Osteocyte (in vitro differentiated cells): Measurements from ENCODE around the gene CCDC187. TPM values are rescaled to one million over a fixed set of nuclear protein-coding genes. Genes with fewer than 3 reads are reported as not detected.

Source experiments
- DNase-seq: peaks from one replicate; pipeline ENCODE4 v3.0.0; 2021; ENCODE audit warnings: mixed read lengths; ENCODE audit not compliant: unreplicated experiment; ENCODE audit errors: extremely low spot score
- H3K27ac Mint-ChIP-seq: one replicate; pipeline ENCODE4 v1.8.0; 2021; ENCODE audit warnings: mild to moderate bottlenecking, mixed read lengths; ENCODE audit not compliant: unreplicated experiment
- H3K27me3 Mint-ChIP-seq: one replicate; pipeline ENCODE4 v1.8.0; 2021; ENCODE audit warnings: mixed read lengths; ENCODE audit not compliant: unreplicated experiment
- H3K36me3 Mint-ChIP-seq: one replicate; pipeline ENCODE4 v1.8.0; 2021; ENCODE audit warnings: mixed read lengths; ENCODE audit not compliant: unreplicated experiment
- H3K4me1 Mint-ChIP-seq: one replicate; pipeline ENCODE4 v1.8.0; 2021; ENCODE audit warnings: mixed read lengths; ENCODE audit not compliant: unreplicated experiment
- H3K4me3 Mint-ChIP-seq: one replicate; pipeline ENCODE4 v1.8.0; 2021; ENCODE audit warnings: mild to moderate bottlenecking, moderate library complexity, mixed read lengths; ENCODE audit not compliant: unreplicated experiment
- H3K9me3 Mint-ChIP-seq: one replicate; pipeline ENCODE4 v1.8.0; 2021; ENCODE audit warnings: mixed read lengths; ENCODE audit not compliant: unreplicated experiment
- CTCF ChIP-seq: fragments of 200-600 bp; sonication (generic); IDR thresholded peaks from 2 replicates; pipeline ENCODE4 v1.5.0; 2021; ENCODE audit warnings: antibody characterized with exemption, mild to moderate bottlenecking, moderate library complexity
- total RNA-seq: library from RNA; stranded (reverse); gene quantifications from 2 replicates; pipeline ENCODE4 v1.2.1, GENCODE V29; 2021

CCDC187 gene
- total RNA-seq, 1 donor from 2014 or later = not detected

- H3K27me3 Mint-ChIP-seq = peaks cover 14% of the 10 kb centered on the region
These were observed 14.3 kb upstream of the CCDC187 start for GRCh38 chr9:136318111-136318775.

GRCh38 chr9:136317695-136318094 lies 13.8 kb upstream of the CCDC187 start:
- H3K27ac Mint-ChIP-seq = no peak overlapping the region
- no peak overlapping the region for H3K4me3 Mint-ChIP-seq
- H3K4me1 Mint-ChIP-seq = no peaks in the 10 kb centered on the region

More at GRCh38 chr9:136318111-136318775, 14.3 kb upstream of the CCDC187 start:
- no peak for DNase-seq
- peaks cover 2% of the 10 kb centered on the region for H3K36me3 Mint-ChIP-seq
- TF ChIP-seq CTCF = no peak
- no peak overlapping the region for H3K27ac Mint-ChIP-seq
- H3K9me3 Mint-ChIP-seq = peaks cover 11% of the 10 kb centered on the region
- no peaks in the 10 kb centered on the region for H3K4me1 Mint-ChIP-seq
- no peak overlapping the region for H3K4me3 Mint-ChIP-seq

GRCh38 chr9:136316896-136317676 lies 13.2 kb upstream of the CCDC187 start:
- no peak for TF ChIP-seq CTCF
- Mint-ChIP-seq H3K27me3 (peaks cover 5% of the 10 kb centered on the region), H3K9me3 (peaks cover 11% of the 10 kb centered on the region), H3K4me1 (no peaks in the 10 kb centered on the region), H3K27ac (no peak overlapping the region), H3K36me3 (peaks cover 2% of the 10 kb centered on the region), H3K4me3 (no peak overlapping the region)
- DNase-seq = no peak

More at GRCh38 chr9:136317695-136318094, 13.8 kb upstream of the CCDC187 start:
- TF ChIP-seq CTCF = no peak
- Mint-ChIP-seq H3K27me3 (peaks cover 10% of the 10 kb centered on the region), H3K9me3 (peaks cover 11% of the 10 kb centered on the region), H3K36me3 (peaks cover 2% of the 10 kb centered on the region)
- DNase-seq = no peak

GRCh38 chr9:136316271-136316751 lies 12.4 kb upstream of the CCDC187 start:
- TF ChIP-seq CTCF = no peak
- Mint-ChIP-seq H3K9me3 (peaks cover 11% of the 10 kb centered on the region), H3K4me1 (no peaks in the 10 kb centered on the region), H3K27me3 (peaks cover 3% of the 10 kb centered on the region), H3K4me3 (no peak overlapping the region), H3K36me3 (peaks cover 2% of the 10 kb centered on the region), H3K27ac (no peak overlapping the region)
- no peak for DNase-seq

GRCh38 chr9:136314944-136315343 lies 11.1 kb upstream of the CCDC187 start:
- Mint-ChIP-seq H3K27ac (no peak overlapping the region), H3K9me3 (peaks cover 11% of the 10 kb centered on the region), H3K4me1 (no peaks in the 10 kb centered on the region), H3K4me3 (no peak overlapping the region), H3K36me3 (peaks cover 2% of the 10 kb centered on the region), H3K27me3 (no peaks in the 10 kb centered on the region)
- DNase-seq = no peak
- TF ChIP-seq CTCF = no peak
